ENCODE data around the gene KLHDC10.

The KLHDC10 gene

DNA sequence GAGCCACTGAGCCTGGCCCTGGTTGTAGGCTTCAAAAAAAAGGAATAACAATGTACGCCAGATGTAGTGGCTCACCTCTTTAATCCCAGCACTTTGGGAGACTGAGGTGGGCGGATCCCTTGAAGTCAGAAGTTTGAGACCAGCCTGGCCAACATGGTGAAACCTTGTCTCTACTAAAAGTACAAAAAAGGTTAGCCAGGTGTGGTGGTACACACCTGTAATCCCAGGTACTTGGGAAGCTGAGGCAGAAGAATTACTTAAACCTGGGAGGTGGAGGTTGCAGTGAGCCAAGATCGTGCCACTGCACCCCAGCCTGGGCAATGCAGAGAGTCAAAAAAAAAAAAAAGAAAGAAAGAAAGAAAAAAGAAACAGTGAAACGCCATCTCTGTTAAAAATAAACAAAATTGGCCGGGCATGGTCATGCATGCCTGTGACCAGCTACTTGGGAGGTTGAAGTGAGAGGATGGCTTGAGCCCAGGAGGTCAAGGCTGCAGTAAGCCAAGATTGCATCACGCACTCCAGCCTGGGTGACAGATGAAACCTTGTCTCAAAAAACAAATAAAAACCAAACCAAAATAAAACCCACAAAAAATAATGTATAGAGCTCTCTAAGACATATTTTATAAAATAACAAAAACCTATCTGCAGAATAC lies 4.7 kb upstream of the KLHDC10 start:
- Histone ChIP-seq H3K4me2 (ENCODE audit: low read length) (no peak overlapping the region), H3K27ac (no peak overlapping the region), H3K79me2 (no peaks in the 10 kb centered on the region), H3K36me3 (ENCODE audit: control insufficient read depth, insufficient read depth, low read length) (no peaks in the 10 kb centered on the region), H3K9ac (no peak overlapping the region), H3K4me1 (no peaks in the 10 kb centered on the region), H3K27me3 (ENCODE audit: control insufficient read depth, insufficient read depth, low read length) (no peaks in the 10 kb centered on the region), H3K4me3 (ENCODE audit: low read depth, low read length) (no peak overlapping the region), H3K9me3 (ENCODE audit: control insufficient read depth, low read length) (no peaks in the 10 kb centered on the region), H2AFZ (no peak overlapping the region)
- TF ChIP-seq, protein P1, sequence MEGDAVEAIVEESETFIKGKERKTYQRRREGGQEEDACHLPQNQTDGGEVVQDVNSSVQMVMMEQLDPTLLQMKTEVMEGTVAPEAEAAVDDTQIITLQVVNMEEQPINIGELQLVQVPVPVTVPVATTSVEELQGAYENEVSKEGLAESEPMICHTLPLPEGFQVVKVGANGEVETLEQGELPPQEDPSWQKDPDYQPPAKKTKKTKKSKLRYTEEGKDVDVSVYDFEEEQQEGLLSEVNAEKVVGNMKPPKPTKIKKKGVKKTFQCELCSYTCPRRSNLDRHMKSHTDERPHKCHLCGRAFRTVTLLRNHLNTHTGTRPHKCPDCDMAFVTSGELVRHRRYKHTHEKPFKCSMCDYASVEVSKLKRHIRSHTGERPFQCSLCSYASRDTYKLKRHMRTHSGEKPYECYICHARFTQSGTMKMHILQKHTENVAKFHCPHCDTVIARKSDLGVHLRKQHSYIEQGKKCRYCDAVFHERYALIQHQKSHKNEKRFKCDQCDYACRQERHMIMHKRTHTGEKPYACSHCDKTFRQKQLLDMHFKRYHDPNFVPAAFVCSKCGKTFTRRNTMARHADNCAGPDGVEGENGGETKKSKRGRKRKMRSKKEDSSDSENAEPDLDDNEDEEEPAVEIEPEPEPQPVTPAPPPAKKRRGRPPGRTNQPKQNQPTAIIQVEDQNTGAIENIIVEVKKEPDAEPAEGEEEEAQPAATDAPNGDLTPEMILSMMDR (IDR thresholded peaks at IDR 0.05), result no peak

DNA sequence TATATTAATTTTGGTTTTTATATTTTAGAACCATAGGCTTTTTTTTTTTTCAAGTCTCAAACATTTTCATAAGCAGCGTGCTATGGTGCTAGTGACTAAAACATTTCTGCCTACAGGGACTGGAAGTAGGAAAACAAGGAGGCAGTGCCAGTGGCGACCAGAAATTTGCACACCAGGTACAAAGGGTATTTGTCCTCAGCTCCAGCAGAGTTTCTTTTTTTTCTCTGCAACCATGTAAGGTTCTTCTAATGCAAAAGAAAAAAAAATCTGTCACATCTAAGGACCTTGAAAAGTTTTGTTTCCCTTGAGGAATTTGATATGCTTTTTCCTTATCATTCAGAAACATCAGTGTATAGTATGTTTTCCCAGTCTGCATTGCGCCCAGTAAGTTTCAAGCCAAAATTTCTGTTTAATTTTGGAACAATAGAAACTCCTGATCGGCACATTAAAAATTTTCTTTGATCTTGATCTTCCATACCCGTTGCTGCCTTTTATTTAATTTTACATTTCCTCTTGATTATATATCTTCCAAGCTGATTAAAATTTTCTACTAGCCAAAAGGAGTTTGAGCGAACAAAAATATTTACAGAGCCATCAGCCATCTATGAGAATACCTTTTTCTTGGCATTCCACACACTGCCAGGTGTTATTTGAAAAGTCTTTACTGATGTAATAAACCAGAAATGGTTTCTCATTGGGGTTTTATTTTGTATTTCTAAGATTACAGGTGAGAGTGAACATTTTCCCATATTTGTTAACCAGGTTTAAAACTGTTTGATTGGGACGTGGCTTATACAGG lies 956 bp upstream of the KLHDC10 start:
- H3K9me3 ChIP-seq (ENCODE audit: control insufficient read depth, low read length), result no peaks in the 10 kb centered on the region
- peak overlapping the region; percentile 89 for H3K4me2 ChIP-seq (ENCODE audit: low read length)
- H3K79me2 ChIP-seq, result peaks cover 29% of the 10 kb centered on the region
- peak overlapping the region; percentile 74 for H3K4me3 ChIP-seq (ENCODE audit: low read depth, low read length)
- H3K4me1 ChIP-seq, result no peaks in the 10 kb centered on the region
- no peaks in the 10 kb centered on the region for H3K27me3 ChIP-seq (ENCODE audit: control insufficient read depth, insufficient read depth, low read length)
- H3K36me3 ChIP-seq (ENCODE audit: control insufficient read depth, insufficient read depth, low read length), result no peaks in the 10 kb centered on the region
- H3K27ac ChIP-seq, result peak overlapping the region; percentile 83
- no peak overlapping the region for H3K9ac ChIP-seq
- TF ChIP-seq, protein P1 (IDR thresholded peaks at IDR 0.05), result no peak
- peak overlapping the region; percentile 98 for H2AFZ ChIP-seq

DNA sequence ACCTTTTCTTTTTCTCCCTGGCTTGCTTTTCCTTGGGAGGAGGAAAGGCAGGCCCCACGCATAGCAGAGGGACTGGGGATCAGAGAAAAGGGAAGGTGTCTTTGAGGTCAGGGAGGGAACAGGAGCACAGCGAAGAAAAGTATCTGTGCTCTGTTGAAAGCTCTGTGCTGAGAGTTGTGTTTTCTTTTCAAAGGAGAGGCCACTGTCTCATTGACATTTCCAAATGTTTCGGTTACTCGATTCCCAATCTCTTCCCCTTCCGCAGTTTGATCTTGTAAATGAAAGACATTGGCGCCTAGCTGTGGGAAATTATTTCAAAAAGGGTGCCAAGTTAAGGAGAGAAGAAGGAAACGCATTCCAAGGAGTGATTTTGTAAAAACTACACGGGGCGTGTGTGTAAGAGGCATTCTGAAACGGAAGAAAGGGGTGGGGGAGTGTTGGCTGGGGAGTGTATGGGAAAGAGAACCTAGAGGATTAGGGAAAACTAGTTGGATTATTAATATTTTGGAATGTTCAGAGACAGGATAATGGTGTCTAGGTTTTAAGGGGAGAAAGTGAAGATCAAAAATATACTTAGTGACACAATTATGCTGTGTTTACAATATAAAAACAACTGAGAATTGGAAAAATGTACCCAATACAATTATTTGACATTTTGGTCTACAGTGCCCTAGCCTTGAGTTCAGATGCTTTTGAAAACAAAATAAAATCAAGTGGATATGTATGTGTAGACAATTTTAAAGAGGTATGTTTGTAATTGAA lies 708 bp downstream of the KLHDC10 start:
- Histone ChIP-seq H3K79me2 (peaks cover 33% of the 10 kb centered on the region), H3K27ac (peak overlapping the region; percentile 83), H3K4me1 (no peaks in the 10 kb centered on the region), H3K36me3 (ENCODE audit: control insufficient read depth, insufficient read depth, low read length) (no peaks in the 10 kb centered on the region), H3K4me3 (ENCODE audit: low read depth, low read length) (peak overlapping the region; percentile 74), H3K27me3 (ENCODE audit: control insufficient read depth, insufficient read depth, low read length) (no peaks in the 10 kb centered on the region), H3K9me3 (ENCODE audit: control insufficient read depth, low read length) (no peaks in the 10 kb centered on the region), H3K9ac (peak overlapping the region; percentile 28), H2AFZ (peak overlapping the region; percentile 98), H3K4me2 (ENCODE audit: low read length) (peak overlapping the region; percentile 82)
- TF ChIP-seq, protein P1 (IDR thresholded peaks at IDR 0.05), result no peak

DNA sequence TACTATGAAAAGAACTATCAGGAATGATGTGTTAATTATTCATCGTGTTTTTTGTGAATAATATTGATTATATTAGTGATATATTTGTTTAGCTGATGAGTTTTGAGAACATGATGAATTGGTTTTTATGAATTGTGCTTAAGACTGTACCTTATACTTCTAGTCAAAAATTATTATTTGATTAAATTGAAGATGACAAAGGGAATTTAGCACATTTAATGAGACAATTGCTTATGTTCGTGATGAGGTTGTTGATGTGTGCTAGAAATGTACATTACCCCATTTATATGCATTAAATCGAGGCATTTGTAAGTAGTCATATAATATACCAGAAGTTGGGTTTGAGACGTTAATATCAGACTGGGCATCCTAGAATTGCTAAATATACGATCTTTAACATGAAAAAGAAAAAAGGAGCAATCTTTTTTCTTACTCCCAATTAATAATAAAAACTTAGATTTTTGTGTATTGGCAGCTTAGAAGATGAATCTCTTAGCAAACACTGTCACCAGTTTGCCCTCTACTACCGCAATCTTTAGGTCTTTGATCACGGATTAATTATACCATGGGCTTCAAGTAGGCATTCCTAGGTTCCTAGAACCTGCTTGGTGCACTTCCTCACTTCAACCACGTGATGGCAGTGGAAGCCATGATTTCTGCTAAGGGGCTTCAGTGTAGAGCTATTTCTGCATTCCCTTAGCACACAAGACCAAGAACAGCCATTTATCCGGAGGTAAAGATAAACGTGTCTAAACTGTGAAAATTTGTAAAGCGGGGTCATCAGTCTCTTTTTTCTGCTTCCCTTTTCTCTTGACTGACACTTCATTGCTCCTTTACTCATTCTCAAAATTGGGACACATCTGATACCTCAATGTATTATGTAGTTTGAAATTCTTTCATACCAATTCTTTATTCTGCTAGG lies 1.6 kb downstream of the KLHDC10 start:
- no peak overlapping the region for H2AFZ ChIP-seq
- H3K4me2 ChIP-seq (ENCODE audit: low read length), result peak overlapping the region; percentile 82
- no peaks in the 10 kb centered on the region for H3K4me1 ChIP-seq
- peaks cover 36% of the 10 kb centered on the region for H3K79me2 ChIP-seq
- no peak overlapping the region for H3K9ac ChIP-seq
- no peaks in the 10 kb centered on the region for H3K27me3 ChIP-seq (ENCODE audit: control insufficient read depth, insufficient read depth, low read length)
- H3K9me3 ChIP-seq (ENCODE audit: control insufficient read depth, low read length), result no peaks in the 10 kb centered on the region
- TF ChIP-seq, protein P1 (IDR thresholded peaks at IDR 0.05), result peak; percentile 95
- H3K36me3 ChIP-seq (ENCODE audit: control insufficient read depth, insufficient read depth, low read length), result no peaks in the 10 kb centered on the region
- H3K27ac ChIP-seq, result no peak overlapping the region
- peak overlapping the region; percentile 74 for H3K4me3 ChIP-seq (ENCODE audit: low read depth, low read length)
